Activated CD4-positive, alpha-beta T cell treated with anti-CD3 and anti-CD28 coated beads, Interleukin-2, amount 10 ng/mL, durations not matched to agents 24 days and 14 days (primary cell): ENCODE data around the gene ASGR1. TPM values are rescaled to one million over a fixed set of nuclear protein-coding genes. Genes with fewer than 3 reads are reported as not detected.
"Not testable (repeated sequence)": the region's sequence is repeated elsewhere in the genome, so short reads cannot be mapped to it uniquely, and the experiment has no call there.

Experiments
- DNase-seq: peaks from one replicate; pipeline ENCODE4 v3.0.0; 2022
- H3K27ac Mint-ChIP-seq: one replicate; pipeline ENCODE4 v1.8.0; 2022; ENCODE audit warnings: mild to moderate bottlenecking, mixed read lengths
- H3K27me3 Mint-ChIP-seq: one replicate; pipeline ENCODE4 v1.8.0; 2022; ENCODE audit warnings: mixed read lengths
- H3K36me3 Mint-ChIP-seq: one replicate; pipeline ENCODE4 v1.8.0; 2022; ENCODE audit warnings: low read depth, mild to moderate bottlenecking, mixed read lengths
- H3K4me1 Mint-ChIP-seq: one replicate; pipeline ENCODE4 v1.8.0; 2021; ENCODE audit warnings: mixed read lengths
- H3K4me3 Mint-ChIP-seq: one replicate; pipeline ENCODE4 v1.8.0; 2022; ENCODE audit warnings: mild to moderate bottlenecking, moderate library complexity, mixed read lengths
- H3K9me3 Mint-ChIP-seq: one replicate; pipeline ENCODE4 v1.8.0; 2021; ENCODE audit warnings: mixed read lengths
- intact Hi-C: fragments of 100-400 bp; cut with micrococcal nuclease; formaldehyde crosslinking; loops from one replicate; pipeline ENCODE4 v1.15.1; 2023
- total RNA-seq: library from RNA; stranded (reverse); gene quantifications from 2 replicates; pipeline ENCODE4 v1.2.3, GENCODE V29; 2022

ASGR1 gene
- total RNA-seq, 1 donor from 2014 or later: 1.8 TPM

GRCh38 chr17:7141824-7142223, 37.3 kb downstream of the ASGR1 start:
- Mint-ChIP-seq H3K36me3 (no peaks in the 10 kb centered on the region), H3K4me1 (no peaks in the 10 kb centered on the region), H3K27me3 (peaks cover 11% of the 10 kb centered on the region), H3K4me3 (no peak overlapping the region), H3K9me3 (no peaks in the 10 kb centered on the region), H3K27ac (no peak overlapping the region)
- no peak for DNase-seq
- intact Hi-C loops: no loop called here

DNA sequence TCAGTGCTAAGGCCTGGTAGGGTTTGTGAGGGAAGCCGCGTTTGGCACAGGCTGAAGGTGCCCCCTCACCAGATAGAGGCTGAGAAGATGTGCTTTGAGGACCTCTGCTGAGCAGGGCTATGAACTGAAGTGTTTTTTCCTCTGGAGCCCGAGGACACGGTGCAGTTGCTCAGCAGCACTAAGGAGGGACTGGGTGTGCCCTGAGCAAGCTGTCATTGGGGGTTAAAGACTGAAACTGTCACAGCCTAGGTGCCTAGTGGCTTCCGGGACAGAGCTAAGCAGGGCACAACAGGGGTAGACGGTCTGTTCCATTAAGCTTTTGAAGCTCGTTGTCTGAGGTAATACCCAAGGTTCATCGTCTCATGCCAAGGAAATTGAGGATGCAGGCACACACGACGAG, 39.8 kb downstream of the ASGR1 start:
- intact Hi-C loops: loop anchor here (5.0 kb wide), 1 partner anchor 227 kb away; no protein-coding TSS in a partner anchor
- Mint-ChIP-seq H3K36me3 (no peaks in the 10 kb centered on the region), H3K9me3 (no peaks in the 10 kb centered on the region), H3K27ac (no peak overlapping the region), H3K4me1 (peaks cover 2% of the 10 kb centered on the region), H3K4me3 (no peak overlapping the region), H3K27me3 (peaks cover 14% of the 10 kb centered on the region)
- DNase-seq: no peak

- Mint-ChIP-seq H3K27me3 (peaks cover 14% of the 10 kb centered on the region), H3K4me3 (no peak overlapping the region), H3K27ac (no peak overlapping the region), H3K4me1 (peaks cover 2% of the 10 kb centered on the region), H3K36me3 (no peaks in the 10 kb centered on the region), H3K9me3 (no peaks in the 10 kb centered on the region)
- no peak for DNase-seq
- intact Hi-C loops: loop anchor here (5.0 kb wide), 1 partner anchor 227 kb away; no protein-coding TSS in a partner anchor
Observed at GRCh38 chr17:7138800-7139381, 40.3 kb downstream of the ASGR1 start.

DNA sequence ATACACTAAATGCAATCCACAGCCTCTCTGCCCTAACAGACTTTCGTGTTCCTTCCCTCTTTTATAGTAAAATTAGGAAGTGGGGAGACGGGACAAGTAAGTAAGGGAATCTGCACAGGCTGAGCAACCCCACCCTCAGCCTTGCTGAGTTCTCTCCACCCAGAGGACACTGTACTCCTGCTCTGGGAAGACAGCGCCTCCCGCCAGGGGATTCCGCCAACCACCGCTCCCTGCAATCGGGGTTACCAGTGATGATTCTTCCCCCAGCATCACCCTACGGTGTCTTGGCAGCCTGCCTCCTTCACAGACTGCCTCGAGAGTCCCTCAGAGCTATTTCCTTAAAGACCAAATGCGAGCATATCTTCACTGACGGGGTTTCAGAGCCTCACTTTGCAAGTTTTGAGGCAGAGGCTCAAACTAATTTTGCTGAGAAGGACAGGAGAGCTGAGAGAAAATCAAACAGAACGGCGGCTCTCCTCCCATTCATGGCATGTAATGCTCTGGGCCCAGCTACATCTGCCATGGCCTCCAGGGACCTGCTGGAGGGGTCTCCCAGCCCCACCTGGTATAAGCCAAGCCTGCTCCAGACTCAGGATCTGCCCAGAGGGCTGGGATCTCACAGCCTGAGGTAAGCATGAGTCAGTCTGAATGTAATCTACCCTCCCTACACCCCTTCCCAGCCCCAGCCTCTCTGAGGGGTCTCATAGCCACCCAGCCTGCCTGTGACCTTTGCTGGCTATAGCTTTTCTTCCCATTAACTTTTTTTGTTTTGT, 41.8 kb downstream of the ASGR1 start:
- no peak overlapping the region for H3K27ac Mint-ChIP-seq
- no peak for DNase-seq
- peaks cover 13% of the 10 kb centered on the region for H3K4me1 Mint-ChIP-seq
- intact Hi-C loops: loop anchor here (5.0 kb wide), 1 partner anchor 225 kb away; no protein-coding TSS in a partner anchor
- H3K4me3 Mint-ChIP-seq: no peak overlapping the region
- no peaks in the 10 kb centered on the region for H3K9me3 Mint-ChIP-seq
- H3K36me3 Mint-ChIP-seq: no peaks in the 10 kb centered on the region
- peaks cover 14% of the 10 kb centered on the region for H3K27me3 Mint-ChIP-seq

DNA sequence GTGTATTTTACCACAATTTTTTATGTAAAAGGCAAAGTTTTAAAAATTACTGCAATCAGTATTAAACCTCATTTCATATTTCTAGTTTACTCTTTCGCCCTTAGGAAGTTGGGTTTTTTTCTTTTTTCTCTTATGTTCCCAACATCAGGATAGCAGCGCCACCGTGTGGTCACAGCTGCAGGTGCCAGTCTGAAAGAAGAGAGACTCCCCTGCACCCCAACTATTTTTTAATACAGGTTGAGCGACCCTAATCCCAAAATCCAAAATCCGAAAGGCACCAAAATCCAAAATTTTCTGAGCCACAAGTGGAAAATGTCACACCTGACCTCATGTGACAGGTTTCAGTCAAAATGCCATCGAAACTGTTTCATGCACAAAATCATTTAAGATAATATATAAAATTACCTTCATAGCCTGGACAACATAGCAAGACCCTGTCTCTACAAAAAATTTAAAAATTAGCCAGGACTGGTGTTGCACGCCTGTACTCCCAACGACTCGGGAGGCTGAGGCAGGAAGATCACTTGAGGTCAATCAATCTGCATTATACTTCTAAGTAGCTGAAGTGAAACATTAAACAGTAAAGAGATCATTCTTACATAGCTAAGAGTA, 42.8 kb downstream of the ASGR1 start:
- Mint-ChIP-seq H3K27ac (no peak overlapping the region), H3K9me3 (no peaks in the 10 kb centered on the region), H3K4me1 (peaks cover 17% of the 10 kb centered on the region), H3K36me3 (no peaks in the 10 kb centered on the region), H3K27me3 (peaks cover 14% of the 10 kb centered on the region), H3K4me3 (no peak overlapping the region)
- intact Hi-C loops: loop anchor here (1.0 to 5.0 kb wide), 4 partner anchors 41 to 224 kb away; no protein-coding TSS in a partner anchor
- peak; percentile 93 for DNase-seq

DNA sequence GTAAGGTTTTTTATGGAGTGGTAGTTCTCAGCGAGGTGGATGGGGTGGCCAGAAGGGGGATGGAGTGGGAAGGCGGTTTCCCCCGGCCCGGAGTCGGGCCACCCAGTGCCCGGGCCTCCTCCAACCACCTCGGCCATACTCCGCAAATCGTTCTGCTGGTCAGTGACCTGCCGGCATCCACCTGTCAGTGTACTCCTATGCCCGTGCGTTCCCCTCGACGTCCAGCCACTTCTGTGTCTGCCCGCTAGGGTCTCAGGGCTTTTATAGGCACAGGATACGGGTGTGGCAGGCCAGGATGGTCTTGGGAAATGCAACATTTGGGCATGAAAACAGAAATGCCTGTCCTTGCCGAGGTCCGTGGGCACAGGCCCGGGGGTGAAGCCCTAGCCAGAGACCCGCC, 45.3 kb downstream of the ASGR1 start:
- Mint-ChIP-seq H3K4me1 (peaks cover 19% of the 10 kb centered on the region), H3K9me3 (no peaks in the 10 kb centered on the region), H3K4me3 (no peak overlapping the region), H3K27me3 (peaks cover 11% of the 10 kb centered on the region), H3K27ac (peak overlapping the region; percentile 37), H3K36me3 (no peaks in the 10 kb centered on the region)
- intact Hi-C loops: no loop called here
- DNase-seq: no peak

- Mint-ChIP-seq H3K9me3 (no peaks in the 10 kb centered on the region), H3K4me1 (peaks cover 19% of the 10 kb centered on the region), H3K36me3 (no peaks in the 10 kb centered on the region), H3K4me3 (peak overlapping the region; percentile 69), H3K27me3 (peaks cover 11% of the 10 kb centered on the region), H3K27ac (peak overlapping the region; percentile 87)
- intact Hi-C loops: no loop called here
- peak; percentile 78 for DNase-seq
Observed at GRCh38 chr17:7133424-7133823, 45.7 kb downstream of the ASGR1 start.

- Mint-ChIP-seq H3K27me3 (peaks cover 11% of the 10 kb centered on the region), H3K9me3 (no peaks in the 10 kb centered on the region), H3K4me3 (peak overlapping the region; percentile 75), H3K27ac (peak overlapping the region; percentile 97), H3K4me1 (peaks cover 19% of the 10 kb centered on the region), H3K36me3 (no peaks in the 10 kb centered on the region)
- intact Hi-C loops: no loop called here
- peak; percentile 91 for DNase-seq
Observed at GRCh38 chr17:7132511-7133094, 46.6 kb downstream of the ASGR1 start.

GRCh38 chr17:7131423-7131791, 47.8 kb downstream of the ASGR1 start:
- H3K4me3 Mint-ChIP-seq: no peak overlapping the region
- H3K27ac Mint-ChIP-seq: no peak overlapping the region
- peaks cover 2% of the 10 kb centered on the region for H3K27me3 Mint-ChIP-seq
- DNase-seq: no peak
- intact Hi-C loops: no loop called here
- H3K9me3 Mint-ChIP-seq: no peaks in the 10 kb centered on the region
- peaks cover 19% of the 10 kb centered on the region for H3K4me1 Mint-ChIP-seq
- H3K36me3 Mint-ChIP-seq: no peaks in the 10 kb centered on the region

DNA sequence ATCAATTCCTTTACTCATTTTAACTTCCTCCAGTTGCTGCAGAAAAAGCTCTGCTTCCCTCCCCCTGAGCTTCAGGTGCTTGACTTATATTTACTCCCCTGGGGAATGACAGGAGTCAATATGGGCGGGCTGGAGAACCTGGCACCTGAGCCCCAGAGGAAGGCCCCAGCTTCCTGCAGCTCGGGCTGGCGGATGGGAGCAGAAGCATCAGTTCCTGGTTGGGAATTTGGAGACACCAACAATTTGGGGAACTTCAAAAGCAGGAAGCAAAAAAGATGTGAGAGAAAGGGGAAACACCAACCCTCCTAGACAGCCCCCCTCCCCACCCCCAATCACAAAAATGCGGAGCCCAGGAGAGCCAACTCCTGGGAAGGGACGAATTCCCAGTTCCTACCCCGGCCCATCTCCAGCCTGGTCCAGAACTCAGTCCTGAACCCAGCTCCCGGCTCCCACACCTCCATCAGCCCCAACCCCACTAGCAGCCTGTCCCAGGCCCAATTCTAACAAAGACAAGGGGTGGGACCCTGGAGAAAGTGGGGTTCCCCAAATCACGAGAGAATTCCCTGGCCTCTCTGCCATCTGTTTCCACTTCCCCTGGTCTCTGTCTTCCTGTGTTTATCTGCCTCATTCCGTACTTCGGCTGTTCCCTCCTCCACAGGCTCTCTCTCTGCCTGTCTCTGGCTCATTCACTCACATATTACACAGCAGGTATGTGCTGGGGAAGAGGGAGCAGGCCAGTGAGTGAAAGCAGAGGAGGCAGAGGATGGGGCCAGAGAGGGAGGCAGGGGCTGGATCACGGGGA, 48.3 kb downstream of the ASGR1 start:
- Mint-ChIP-seq H3K27me3 (no peaks in the 10 kb centered on the region), H3K4me3 (no peak overlapping the region), H3K9me3 (no peaks in the 10 kb centered on the region), H3K4me1 (peaks cover 19% of the 10 kb centered on the region), H3K27ac (no peak overlapping the region), H3K36me3 (no peaks in the 10 kb centered on the region)
- DNase-seq: no peak
- intact Hi-C loops: no loop called here

DNA sequence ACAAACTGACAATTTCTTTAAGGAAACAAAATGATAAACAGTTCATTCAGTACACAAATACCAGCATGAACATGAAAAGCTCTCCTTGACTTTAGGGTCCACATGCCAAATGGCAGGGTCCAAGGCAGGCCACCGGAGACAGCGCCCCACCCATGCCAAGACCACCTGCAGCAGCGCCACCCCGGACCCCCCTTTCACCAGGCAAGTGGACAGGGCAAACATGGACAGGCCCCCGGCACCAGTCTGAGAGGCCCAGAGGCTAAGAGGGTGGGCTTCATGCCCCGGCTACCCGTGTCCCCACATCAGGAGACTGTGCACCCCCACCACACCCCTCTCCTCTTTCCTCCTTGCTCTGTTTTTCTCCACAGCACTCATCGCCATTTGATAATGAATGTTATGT, 49.9 kb downstream of the ASGR1 start:
- DNase-seq: no peak
- intact Hi-C loops: no loop called here
- Mint-ChIP-seq H3K36me3 (no peaks in the 10 kb centered on the region), H3K27me3 (no peaks in the 10 kb centered on the region), H3K27ac (no peak overlapping the region), H3K9me3 (no peaks in the 10 kb centered on the region), H3K4me1 (peaks cover 16% of the 10 kb centered on the region), H3K4me3 (no peak overlapping the region)

GRCh38 chr17:7128160-7128559, 51.0 kb downstream of the ASGR1 start:
- no peak overlapping the region for H3K4me3 Mint-ChIP-seq
- peaks cover 11% of the 10 kb centered on the region for H3K4me1 Mint-ChIP-seq
- H3K27ac Mint-ChIP-seq: no peak overlapping the region
- no peaks in the 10 kb centered on the region for H3K9me3 Mint-ChIP-seq
- no peak for DNase-seq
- peaks cover 5% of the 10 kb centered on the region for H3K27me3 Mint-ChIP-seq
- intact Hi-C loops: no loop called here
- H3K36me3 Mint-ChIP-seq: no peaks in the 10 kb centered on the region

- H3K4me3 Mint-ChIP-seq, H3K4me1 Mint-ChIP-seq, H3K9me3 Mint-ChIP-seq, H3K27me3 Mint-ChIP-seq, intact Hi-C loops, DNase-seq, H3K36me3 Mint-ChIP-seq, H3K27ac Mint-ChIP-seq: not testable (repeated sequence)
Observed at GRCh38 chr17:7127501-7127900, 51.7 kb downstream of the ASGR1 start.
